GM21619 (cell line): ENCODE measurements around the gene FBXO36.
"Not testable (repeated sequence)": the region's sequence is repeated elsewhere in the genome, so short reads cannot be mapped to it uniquely, and the experiment has no call there.

Source experiments
- ATAC-seq: cut with Tn5 transposase; IDR thresholded peaks from one replicate; pipeline ENCODE4 v1.9.1; 2021; ENCODE audit not compliant: unreplicated experiment

The FBXO36 gene

DNA sequence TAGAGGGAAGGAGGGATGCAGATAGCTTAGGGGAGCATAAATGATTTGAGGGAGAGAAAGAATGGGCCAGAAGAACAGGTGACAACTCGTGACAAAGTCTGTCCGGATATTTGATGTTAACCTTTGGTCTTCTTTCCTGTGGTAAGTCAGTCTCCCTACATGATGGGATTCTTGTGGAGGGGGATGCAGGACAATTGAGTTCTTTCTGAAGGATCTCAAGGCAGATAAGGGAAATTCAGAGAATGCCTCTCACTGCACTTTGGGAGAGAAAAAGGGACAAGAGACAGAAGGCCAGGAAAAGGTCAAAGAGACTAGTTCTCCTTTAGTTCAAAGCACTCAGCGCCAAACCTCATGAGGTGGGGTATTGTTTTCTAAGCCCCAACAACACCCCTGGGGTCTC is 34.2 kb downstream of the FBXO36 start:
- no peak for ATAC-seq

DNA sequence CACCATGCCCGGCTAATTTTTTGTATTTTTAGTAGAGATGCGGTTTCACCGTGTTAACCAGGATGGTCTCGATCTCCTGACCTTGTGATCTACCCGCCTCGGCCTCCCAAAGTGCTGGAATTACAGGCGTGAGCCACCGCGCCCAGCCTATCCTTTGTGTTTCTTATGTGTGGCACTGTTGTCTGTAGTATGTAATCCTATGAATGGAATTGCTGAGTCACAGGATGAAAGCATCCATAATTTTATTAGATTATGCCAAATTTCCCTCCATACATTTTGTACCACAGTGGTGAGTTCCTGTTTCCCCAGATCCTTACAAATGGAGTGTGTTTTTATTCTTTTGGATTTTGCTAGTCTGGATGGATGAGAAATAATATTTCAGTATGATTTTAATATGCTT is 41.3 kb downstream of the FBXO36 start:
- not testable (repeated sequence) for ATAC-seq

- no peak for ATAC-seq
Observed at GRCh38 chr2:229969921-229970320, 47.6 kb downstream of the FBXO36 start.

GRCh38 chr2:229970406-229970805 is 48.1 kb downstream of the FBXO36 start:
- ATAC-seq, result no peak

DNA sequence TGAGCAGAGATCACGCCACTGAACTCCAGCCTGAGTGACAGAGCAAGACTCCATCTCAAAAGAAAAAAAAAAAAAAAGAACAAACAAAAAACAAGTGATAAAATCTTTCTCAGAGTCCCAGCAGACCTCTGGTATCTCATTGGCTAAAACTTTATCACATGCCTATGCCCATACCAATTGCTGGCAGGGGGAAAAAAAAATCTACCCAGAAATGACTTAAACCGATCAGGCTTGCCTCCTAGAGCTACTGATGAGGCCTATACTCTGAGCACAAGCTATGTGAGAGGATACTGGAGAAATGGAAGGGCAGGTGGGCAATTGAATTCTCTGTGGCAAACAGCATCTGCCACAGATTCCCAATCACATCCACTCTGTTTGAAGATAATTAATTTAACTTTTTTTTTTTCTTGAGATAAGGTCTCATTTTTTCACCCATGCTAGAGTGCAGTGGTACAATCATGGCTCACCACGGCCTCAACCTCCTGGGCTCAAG is 49.0 kb downstream of the FBXO36 start:
- ATAC-seq, result no peak

DNA sequence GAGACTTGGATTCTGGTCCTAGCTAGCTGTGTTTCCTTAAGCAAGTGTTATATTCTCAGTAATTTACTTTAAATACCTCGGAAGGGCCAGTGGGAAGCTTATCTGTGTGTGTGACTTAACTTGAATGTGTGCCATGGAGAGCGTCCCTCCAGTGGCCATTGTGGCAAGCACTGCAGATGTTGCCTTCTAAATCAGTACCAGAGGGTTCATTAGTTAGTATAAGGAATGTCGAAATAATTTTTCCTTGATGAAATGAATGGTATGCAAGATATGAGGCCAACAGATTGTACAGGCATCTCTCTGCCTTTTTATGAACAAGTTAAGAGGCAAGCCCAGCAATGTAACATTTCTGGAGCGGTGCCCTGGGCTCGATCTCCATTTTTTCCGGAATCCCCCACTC is 52.0 kb downstream of the FBXO36 start:
- ATAC-seq, result no peak

- ATAC-seq, result no peak
Observed at GRCh38 chr2:229980431-229981184, 58.3 kb downstream of the FBXO36 start.

DNA sequence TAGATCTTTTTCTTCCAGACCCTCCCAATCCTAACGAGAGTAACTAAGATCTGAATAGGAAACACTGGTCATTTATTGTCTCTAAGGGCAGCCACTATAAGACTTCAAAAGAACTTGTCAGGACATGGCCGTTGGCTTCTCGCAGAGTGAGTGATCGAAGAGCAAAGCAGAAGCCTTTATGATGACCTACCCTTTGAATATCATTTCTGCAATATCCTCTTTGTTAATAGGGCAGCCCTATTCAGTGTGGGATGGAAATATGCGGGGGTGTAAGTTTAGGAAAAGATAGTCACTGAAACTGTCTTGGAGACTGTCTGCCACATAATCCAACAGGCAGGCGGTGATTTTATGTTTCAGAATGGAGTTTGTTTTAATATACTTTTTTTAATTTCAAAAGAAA is 70.9 kb downstream of the FBXO36 start:
- no peak for ATAC-seq

- no peak for ATAC-seq
Observed at GRCh38 chr2:229996320-229996719, 74.0 kb downstream of the FBXO36 start.

- ATAC-seq, result no peak
Observed at GRCh38 chr2:229997565-229997964, 75.3 kb downstream of the FBXO36 start.

- peak; percentile 91 for ATAC-seq
Observed at GRCh38 chr2:230000118-230000841, 78.0 kb downstream of the FBXO36 start.

DNA sequence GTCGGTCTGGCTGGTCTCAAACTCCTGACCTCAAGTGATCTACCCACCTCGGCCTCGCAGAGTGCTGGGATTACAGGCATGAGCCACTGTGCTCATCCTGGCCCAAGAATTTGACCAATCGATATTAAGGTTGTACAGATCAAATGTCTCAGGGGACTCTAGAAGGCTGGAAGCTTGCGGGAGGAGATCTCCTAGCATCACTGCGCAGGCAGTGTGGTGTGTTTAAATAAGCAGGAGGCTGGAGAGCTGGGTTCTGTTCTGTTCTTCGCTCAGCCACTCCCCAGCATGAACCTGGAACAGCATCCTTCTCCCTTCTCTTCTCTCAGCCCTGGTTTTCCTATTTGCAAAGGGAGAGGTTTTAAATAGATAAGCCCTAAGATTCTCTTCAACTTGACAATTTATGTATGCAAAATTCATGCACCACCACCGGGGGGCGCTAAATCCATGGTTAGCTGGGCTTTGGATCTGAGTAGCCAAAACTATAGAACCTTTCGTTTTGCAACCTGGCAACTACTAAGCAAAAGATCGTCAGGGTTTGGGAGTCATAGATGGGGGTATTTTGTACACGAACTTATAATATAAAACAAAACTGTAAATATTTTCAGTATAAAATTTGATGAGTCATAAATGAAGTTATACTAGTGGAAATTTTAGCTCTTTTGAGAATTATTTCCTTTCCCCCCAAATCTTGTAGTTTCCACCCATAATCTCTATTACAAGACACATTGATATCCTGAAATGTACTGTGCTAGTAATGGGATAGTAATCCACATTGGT is 85.8 kb downstream of the FBXO36 start:
- ATAC-seq, result peak; percentile 66

DNA sequence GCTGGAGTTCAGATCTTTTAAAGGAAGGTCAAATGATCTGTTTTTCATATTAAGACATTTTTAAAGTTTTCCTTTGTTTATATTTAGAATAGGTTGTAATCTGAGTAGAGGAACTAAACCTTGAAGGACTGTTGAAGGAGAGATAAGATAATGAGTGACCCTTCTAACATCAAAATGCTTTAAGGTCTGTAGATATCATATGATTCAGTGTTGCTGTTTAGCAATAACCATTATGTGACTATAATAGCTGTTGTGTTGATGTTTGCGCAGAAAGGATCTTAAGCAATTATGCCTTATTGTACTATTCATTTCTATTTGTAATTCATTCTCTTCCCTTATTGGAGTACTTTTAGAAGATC is 86.4 kb downstream of the FBXO36 start:
- no peak for ATAC-seq

GRCh38 chr2:230010501-230010900 is 88.2 kb downstream of the FBXO36 start:
- ATAC-seq, result no peak

DNA sequence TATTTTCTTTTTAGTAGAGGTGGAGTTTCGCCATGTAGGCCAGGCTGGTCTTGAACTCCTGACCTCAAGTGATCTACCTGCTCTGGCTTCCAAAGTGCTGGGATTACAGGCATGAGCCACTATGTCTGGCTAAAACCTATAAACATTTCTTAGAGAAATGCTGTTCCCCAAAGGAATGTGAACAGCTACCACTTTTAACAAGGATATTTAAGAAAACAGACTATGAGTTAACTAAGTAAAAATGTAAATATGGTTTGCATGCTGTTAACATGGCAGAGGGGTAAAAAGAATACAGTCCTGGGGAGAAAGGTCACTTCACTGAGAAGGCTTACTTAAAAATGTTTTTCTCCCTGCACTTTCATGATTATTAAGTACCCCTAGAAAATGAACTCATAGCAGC is 89.3 kb downstream of the FBXO36 start:
- no peak for ATAC-seq

DNA sequence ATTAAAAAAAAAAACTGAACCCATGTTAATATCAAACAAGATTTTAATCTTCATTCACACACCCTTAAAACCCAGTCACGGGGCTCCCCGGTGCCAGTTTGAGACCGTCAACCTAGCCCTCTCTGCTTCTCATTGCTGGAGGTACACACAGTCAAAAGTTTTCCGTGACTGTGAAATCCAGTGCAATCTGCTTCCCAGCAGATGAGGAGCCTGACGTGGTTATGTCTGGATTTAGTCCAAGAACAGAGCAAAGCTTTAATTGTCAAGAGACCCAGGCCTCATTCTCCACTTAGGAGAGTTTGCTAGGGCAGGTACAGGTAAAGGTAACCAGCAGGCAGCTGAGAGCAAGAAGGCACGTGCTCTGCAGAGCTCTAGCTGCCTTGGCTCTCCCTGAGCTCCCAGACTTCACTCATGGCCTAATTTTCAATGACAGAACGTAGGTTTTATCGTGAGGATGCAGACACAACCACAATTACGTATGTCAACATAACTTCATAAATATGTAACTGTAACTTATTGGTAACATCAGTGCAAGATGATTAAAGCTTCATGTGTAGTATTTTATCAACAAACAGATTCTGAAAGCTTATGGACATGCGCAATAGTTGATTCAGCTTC is 90.1 kb downstream of the FBXO36 start:
- no peak for ATAC-seq

DNA sequence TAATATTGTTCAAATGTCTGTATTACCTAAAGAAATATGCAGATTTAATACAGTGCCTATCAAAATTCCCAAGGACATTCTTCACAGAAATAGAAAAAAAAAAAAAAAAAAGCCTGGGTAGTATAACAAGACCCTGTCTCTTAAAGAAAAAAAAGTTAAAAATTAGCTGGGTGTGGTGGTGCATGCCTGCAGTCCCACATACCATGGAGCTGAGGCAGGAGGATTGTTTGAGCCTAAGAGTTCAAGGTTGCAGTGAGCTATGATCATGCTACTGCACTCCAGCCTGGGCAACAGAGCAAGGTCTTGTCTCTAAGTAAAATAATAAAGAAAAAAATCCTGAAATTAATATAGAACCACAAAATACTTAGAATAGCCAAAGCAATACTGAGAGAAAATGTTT is 94.5 kb downstream of the FBXO36 start:
- ATAC-seq, result no peak

DNA sequence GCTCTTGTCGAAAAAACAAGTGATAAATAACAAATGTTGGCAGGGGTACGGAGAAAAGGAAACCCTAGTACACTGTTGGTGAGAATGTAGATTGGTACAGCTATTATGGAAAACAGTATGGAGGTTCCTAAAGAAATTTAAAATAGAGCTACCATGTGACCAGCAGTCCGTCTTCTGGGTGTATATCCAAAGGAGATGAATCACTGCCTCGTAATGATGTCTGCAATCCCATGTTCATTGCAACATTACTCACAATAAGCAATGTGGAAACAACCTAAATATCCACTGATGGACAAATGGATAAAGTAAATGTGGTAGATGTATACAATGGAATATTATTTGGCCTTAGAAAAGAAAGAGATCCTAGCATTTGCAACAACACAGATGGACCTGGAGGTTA is 95.8 kb downstream of the FBXO36 start:
- no peak for ATAC-seq

- ATAC-seq, result no peak
Observed at GRCh38 chr2:230019742-230020141, 97.4 kb downstream of the FBXO36 start.

DNA sequence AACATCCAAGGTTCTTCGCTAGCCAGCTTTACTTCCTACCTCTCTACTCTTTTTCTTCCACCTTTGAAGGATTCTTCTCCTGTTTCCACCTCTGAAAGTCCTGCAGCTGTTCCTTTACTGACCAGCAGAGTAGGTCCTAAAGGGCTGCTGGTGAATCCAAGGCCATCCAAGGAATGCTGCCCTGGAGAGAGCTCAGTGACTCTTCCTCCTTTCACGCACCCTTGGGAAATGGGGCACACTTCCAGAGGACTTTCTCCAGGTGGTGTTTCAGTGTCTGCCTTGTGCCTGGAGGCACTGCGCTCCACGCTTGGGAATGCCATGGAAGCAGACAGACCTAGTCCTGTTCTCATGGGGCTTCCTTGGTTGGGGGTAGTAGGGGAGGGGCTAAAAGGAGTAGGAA is 101.0 kb downstream of the FBXO36 start:
- ATAC-seq, result no peak

GRCh38 chr2:230042195-230042594 is 119.9 kb downstream of the FBXO36 start:
- no peak for ATAC-seq
